K562 (cell line): Measurements from ENCODE around the gene CNPY4. TPM values are rescaled to one million over a fixed set of nuclear protein-coding genes. Genes with fewer than 3 reads are reported as not detected.

Experiments
- ARID1B ChIP-seq: fragments of 450-650 bp; IDR thresholded peaks from 2 replicates; pipeline ENCODE4 v1.6.1; 2016; ENCODE audit warnings: antibody characterized with exemption, mild to moderate bottlenecking, inconsistent platforms
- ASH1L ChIP-seq: fragments of 450-650 bp; IDR thresholded peaks from 2 replicates; pipeline ENCODE4 v1.6.1; 2018; ENCODE audit warnings: borderline replicate concordance, mild to moderate bottlenecking, low read depth; ENCODE audit not compliant: partially characterized antibody
- CBFA2T3 ChIP-seq: fragments of 450-650 bp; IDR thresholded peaks from 2 replicates; pipeline ENCODE4 v1.6.1; 2017
- ELF1 ChIP-seq: fragments of 200-800 bp; sonication (Bioruptor generic); IDR thresholded peaks from 2 replicates; pipeline ENCODE4 v1.6.1; 2016; ENCODE audit warnings: missing genetic modification characterization, missing compliant biosample characterization
- ERF ChIP-seq: fragments of 450-650 bp; formaldehyde crosslinking; IDR thresholded peaks from 2 replicates; pipeline ENCODE4 v1.4.0; 2020; ENCODE audit warnings: mild to moderate bottlenecking, mixed read lengths
- FIP1L1 ChIP-seq: fragments of 200-400 bp; formaldehyde crosslinking; IDR thresholded peaks from 2 replicates; pipeline ENCODE4 v1.6.1; 2018; ENCODE audit warnings: mild to moderate bottlenecking, low read depth, low read length; ENCODE audit not compliant: poor library complexity, severe bottlenecking
- FOSL1 ChIP-seq: fragments of 200-800 bp; sonication (Bioruptor generic); conservative IDR thresholded peaks from 2 replicates; pipeline ENCODE4 v1.6.1; 2016; ENCODE audit warnings: missing genetic modification characterization, missing compliant biosample characterization
- HDGF ChIP-seq: fragments of 450-650 bp; IDR thresholded peaks from 2 replicates; pipeline ENCODE4 v1.6.1; 2016
- NFATC3 ChIP-seq: fragments of 450-650 bp; IDR thresholded peaks from 2 replicates; pipeline ENCODE4 v1.6.1; 2017; ENCODE audit warnings: mild to moderate bottlenecking
- POLR2G ChIP-seq: fragments of 200-400 bp; formaldehyde crosslinking; IDR thresholded peaks from 2 replicates; pipeline ENCODE4 v1.6.1; 2017; ENCODE audit warnings: low read depth, mild to moderate bottlenecking, antibody characterized with exemption, low read length, moderate library complexity
- RFX5 ChIP-seq: IDR thresholded peaks from 2 replicates; pipeline ENCODE4 v1.6.1; 2011; ENCODE audit warnings: low read depth, mild to moderate bottlenecking, improper control_type of control experiment, low read length
- SREBF1 ChIP-seq: fragments of 150-350 bp; IDR thresholded peaks from 2 replicates; pipeline ENCODE4 v1.6.1; 2014; ENCODE audit warnings: antibody characterized with exemption, low read depth, low read length, borderline replicate concordance
- TARDBP ChIP-seq: fragments of 450-650 bp; IDR thresholded peaks from 2 replicates; pipeline ENCODE4 v1.6.1; 2016
- ZC3H4 ChIP-seq: sonication (generic); formaldehyde crosslinking; IDR thresholded peaks from 2 replicates; pipeline ENCODE4 v1.9.0; 2021; ENCODE audit warnings: missing genetic modification reagents, borderline replicate concordance
- ZNF121 ChIP-seq: sonication (generic); formaldehyde crosslinking; conservative IDR thresholded peaks from 2 replicates; pipeline ENCODE4 v1.8.0; 2022; ENCODE audit warnings: missing genetic modification reagents
- polyA plus RNA-seq, 8 experiments: library from polyadenylated mRNA; depleted of rRNA in 4 of 8; stranded (reverse) in 5 of 8; unstranded in 3 of 8; fragments of >200 nt; fragmentation: Nextera tagmentation in 2 of 8; fragmentation: Illumina TruSeq in 1 of 8; extraction: Ambion mirVana in 2 of 8; extraction: Trizol in 1 of 8; gene quantifications; 2 replicates each; pipeline versions ENCODE4 v1.2.1 to v1.2.3, GENCODE V29; 2011 to 2014; ENCODE audit warnings: inconsistent platforms in 1 of 8, missing spikeins in 1 of 8
- total RNA-seq, 7 experiments: library from RNA; depleted of rRNA in 6 of 7; stranded (reverse); fragments of >200 nt in 6 of 7; fragmentation: Illumina TruSeq in 2 of 7; extraction: Trizol in 2 of 7; gene quantifications; 2 replicates each; pipeline versions ENCODE4 v1.2.1 to v1.2.3, GENCODE V29; 2011 to 2021; ENCODE audit warnings: low replicate concordance in 1 of 7
- TF ChIP-seq, protein P1 (sequence below): fragments of 250-450 bp; sonication (Bioruptor Pico); IDR thresholded peaks from 2 replicates; pipeline ENCODE4 v1.4.0; 2020; ENCODE audit warnings: mild to moderate bottlenecking, moderate library complexity
- TF ChIP-seq, protein P2 (sequence below), 2 experiments: fragments of 450-650 bp; IDR thresholded peaks; 2 replicates each; pipeline ENCODE4 v1.6.1; 2016; ENCODE audit warnings: mild to moderate bottlenecking in 2 of 2, borderline replicate concordance in 1 of 2, low read depth in 1 of 2, moderate library complexity in 1 of 2

The CNPY4 gene
- total and polyA plus RNA-seq, 9 of the 15 experiments (the other 6 are each of a cell fraction or from before 2014, with no cell fraction given): 1.9 to 11.2 (median 7.0) TPM

DNA sequence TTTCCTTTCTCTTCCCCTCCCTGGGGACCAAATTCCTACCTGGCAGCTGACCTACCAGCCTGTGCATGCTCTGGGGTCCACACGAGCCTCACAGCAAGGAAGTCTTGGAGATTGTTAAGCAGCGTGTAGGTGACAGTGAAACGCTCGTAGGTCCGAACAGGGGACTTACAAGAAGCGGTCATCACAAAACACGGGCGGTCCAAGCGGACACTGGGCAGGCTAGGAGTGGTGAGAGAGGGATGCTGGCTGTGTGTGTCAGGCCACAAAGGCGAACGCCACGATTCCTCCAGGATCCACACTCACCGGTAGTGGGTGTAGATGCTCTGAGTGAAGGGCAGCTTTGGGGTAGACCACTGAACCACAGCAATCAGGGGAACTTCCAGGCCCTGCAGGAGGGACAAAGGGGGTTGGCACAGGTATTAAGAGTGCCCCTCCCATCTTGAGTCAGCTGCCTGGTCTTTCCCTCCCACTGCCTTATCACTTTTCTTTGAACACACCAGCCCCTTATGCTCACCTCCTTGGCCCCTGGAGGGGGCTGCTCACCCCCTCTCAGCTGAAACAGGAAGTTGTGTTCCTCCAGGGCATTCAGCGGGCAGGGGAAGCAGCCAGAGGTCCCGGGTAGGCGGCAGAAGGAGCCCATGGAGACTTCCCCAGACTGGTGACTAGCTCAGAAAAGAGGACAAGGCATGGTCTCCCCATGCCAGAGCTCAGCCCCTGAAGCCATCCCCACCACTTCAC is 37.1 kb downstream of the CNPY4 start (continued):
- TF ChIP-seq, protein P1, sequence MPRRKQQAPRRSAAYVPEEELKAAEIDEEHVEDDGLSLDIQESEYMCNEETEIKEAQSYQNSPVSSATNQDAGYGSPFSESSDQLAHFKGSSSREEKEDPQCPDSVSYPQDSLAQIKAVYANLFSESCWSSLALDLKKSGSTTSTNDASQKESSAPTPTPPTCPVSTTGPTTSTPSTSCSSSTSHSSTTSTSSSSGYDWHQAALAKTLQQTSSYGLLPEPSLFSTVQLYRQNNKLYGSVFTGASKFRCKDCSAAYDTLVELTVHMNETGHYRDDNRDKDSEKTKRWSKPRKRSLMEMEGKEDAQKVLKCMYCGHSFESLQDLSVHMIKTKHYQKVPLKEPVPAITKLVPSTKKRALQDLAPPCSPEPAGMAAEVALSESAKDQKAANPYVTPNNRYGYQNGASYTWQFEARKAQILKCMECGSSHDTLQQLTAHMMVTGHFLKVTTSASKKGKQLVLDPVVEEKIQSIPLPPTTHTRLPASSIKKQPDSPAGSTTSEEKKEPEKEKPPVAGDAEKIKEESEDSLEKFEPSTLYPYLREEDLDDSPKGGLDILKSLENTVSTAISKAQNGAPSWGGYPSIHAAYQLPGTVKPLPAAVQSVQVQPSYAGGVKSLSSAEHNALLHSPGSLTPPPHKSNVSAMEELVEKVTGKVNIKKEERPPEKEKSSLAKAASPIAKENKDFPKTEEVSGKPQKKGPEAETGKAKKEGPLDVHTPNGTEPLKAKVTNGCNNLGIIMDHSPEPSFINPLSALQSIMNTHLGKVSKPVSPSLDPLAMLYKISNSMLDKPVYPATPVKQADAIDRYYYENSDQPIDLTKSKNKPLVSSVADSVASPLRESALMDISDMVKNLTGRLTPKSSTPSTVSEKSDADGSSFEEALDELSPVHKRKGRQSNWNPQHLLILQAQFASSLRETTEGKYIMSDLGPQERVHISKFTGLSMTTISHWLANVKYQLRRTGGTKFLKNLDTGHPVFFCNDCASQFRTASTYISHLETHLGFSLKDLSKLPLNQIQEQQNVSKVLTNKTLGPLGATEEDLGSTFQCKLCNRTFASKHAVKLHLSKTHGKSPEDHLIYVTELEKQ (CRISPR knock-in tag): no peak
- peak; percentile 57 for TF ChIP-seq POLR2G
- TF ChIP-seq HDGF: 0 out of 2 replicates have a peak, but pooled peaks have one; percentile 13
- TF ChIP-seq, protein P2, sequence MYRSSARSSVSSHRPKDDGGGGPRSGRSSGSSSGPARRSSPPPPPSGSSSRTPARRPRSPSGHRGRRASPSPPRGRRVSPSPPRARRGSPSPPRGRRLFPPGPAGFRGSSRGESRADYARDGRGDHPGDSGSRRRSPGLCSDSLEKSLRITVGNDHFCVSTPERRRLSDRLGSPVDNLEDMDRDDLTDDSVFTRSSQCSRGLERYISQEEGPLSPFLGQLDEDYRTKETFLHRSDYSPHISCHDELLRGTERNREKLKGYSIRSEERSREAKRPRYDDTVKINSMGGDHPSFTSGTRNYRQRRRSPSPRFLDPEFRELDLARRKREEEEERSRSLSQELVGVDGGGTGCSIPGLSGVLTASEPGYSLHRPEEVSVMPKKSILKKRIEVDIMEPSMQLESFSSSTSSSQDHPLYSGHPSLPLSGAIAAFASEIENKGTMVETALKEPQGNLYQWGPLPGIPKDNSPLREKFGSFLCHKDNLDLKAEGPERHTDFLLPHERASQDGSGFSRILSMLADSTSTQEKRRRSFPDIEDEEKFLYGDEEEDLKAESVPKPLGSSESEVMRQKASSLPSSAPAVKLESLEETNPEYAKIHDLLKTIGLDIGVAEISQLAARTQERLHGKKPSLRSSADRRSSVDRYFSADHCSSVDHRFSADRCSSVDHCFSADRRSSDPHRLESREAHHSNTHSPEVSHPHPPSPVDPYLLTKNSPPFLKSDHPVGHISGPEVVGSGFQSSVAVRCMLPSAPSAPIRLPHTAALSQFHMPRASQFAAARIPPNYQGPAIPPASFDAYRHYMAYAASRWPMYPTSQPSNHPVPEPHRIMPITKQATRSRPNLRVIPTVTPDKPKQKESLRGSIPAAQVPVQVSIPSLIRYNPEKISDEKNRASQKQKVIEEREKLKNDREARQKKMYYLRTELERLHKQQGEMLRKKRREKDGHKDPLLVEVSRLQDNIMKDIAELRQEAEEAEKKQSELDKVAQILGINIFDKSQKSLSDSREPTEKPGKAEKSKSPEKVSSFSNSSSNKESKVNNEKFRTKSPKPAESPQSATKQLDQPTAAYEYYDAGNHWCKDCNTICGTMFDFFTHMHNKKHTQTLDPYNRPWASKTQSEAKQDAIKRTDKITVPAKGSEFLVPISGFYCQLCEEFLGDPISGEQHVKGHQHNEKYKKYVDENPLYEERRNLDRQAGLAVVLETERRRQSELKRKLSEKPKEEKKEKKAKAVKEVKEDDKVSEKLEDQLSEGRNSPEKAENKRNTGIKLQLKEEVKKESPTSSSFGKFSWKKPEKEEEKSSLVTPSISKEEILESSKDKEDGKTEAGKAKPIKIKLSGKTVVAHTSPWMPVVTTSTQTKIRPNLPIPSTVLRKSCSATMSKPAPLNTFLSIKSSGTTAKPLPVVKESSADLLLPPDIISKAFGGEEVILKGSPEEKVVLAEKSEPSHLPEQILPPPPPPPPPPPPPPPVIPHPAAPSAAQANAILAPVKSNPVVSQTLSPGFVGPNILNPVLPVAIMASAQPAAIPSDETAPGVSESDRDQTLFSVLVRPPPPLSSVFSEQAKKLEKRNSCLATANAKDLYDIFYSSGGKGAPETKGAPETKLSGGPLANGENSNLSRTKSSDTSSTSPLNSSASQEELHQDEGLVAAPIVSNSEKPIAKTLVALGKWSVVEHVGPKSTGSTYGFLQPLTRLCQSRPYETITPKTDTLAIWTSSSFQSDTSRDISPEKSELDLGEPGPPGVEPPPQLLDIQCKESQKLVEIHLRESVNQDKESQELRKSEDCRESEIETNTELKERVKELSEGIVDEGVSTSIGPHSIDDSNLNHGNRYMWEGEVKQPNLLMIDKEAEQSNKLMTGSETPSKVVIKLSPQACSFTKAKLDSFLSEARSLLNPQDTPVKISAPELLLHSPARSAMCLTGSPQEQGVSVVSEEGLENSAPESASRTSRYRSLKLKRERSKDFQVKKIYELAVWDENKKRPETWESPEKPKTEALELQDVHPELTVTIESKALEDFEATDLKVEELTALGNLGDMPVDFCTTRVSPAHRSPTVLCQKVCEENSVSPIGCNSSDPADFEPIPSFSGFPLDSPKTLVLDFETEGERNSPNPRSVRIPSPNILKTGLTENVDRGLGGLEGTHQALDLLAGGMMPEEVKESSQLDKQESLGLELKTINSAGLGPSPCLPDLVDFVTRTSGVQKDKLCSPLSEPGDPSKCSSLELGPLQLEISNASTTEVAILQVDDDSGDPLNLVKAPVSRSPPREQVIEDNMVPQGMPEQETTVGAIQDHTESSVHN (IDR thresholded peaks at IDR 0.05; ENCODE audit: borderline replicate concordance in 1 of 2, low read depth in 1 of 2): no peak
- TF ChIP-seq ELF1 (tag): no peak
- TF ChIP-seq ERF (CRISPR knock-in tag): 0 out of 2 replicates have a peak, but pooled peaks have one; percentile 0
- no peak for TF ChIP-seq ZC3H4 (CRISPR knock-in tag)
- TF ChIP-seq FIP1L1: no peak
- TF ChIP-seq FOSL1: no peak
- TF ChIP-seq RFX5: no peak
- peak; percentile 37; the same call in 1 of the 2 replicates for TF ChIP-seq CBFA2T3
- no peak for TF ChIP-seq NFATC3
- TF ChIP-seq ZNF121 (CRISPR knock-in tag): no peak
- TF ChIP-seq ARID1B: peak; percentile 16; the same call in 1 of the 2 replicates
- TF ChIP-seq ASH1L: no peak
- TF ChIP-seq TARDBP: no peak
- TF ChIP-seq SREBF1: no peak
